Measurements from ENCODE around the gene POM121.
"Not testable (repeated sequence)": the region's sequence is repeated elsewhere in the genome, so short reads cannot be mapped to it uniquely, and the experiment has no call there.

POM121 gene

GRCh38 chr7:72924733-72925545, at the start of gene POM121:
Gene POM121, plus strand, starts transcription at chr7:72925095. Its CDS starts 27 bp downstream, at chr7:72925122.
- peak; percentile 61 for DNase-seq (ENCODE audit: low read depth, low spot score)

GRCh38 chr7:72879079-72879736, 45.7 kb upstream of the POM121 start:
- peak; percentile 70 for DNase-seq (ENCODE audit: low read depth, low spot score)

- peak; percentile 5 for DNase-seq (ENCODE audit: low read depth, low spot score)
These were observed 45.1 kb upstream of the POM121 start for GRCh38 chr7:72879737-72880215.

DNA sequence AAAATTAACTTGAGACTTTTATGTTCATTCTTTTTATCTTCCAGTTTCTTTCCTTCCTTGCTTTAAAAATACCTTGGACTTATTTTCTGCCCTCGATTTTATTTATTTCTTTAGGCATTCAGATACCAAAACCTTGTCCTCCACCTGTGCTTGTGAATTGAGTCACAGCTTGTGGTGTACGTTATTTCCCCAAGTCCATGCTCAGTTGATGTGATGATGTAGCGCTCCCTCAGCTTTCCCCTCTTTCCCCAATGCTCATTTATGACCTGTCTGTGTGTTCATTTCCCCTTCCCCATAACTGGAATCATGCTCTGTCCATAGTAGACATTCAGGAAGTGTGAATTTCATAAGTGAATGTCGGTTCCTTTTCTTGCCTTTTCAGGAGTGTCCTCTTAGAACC, 33.1 kb upstream of the POM121 start:
- DNase-seq (ENCODE audit: low read depth, low spot score) = not testable (repeated sequence)

GRCh38 chr7:72904740-72905139, 20.2 kb upstream of the POM121 start:
- DNase-seq (ENCODE audit: low read depth, low spot score) = not testable (repeated sequence)

DNA sequence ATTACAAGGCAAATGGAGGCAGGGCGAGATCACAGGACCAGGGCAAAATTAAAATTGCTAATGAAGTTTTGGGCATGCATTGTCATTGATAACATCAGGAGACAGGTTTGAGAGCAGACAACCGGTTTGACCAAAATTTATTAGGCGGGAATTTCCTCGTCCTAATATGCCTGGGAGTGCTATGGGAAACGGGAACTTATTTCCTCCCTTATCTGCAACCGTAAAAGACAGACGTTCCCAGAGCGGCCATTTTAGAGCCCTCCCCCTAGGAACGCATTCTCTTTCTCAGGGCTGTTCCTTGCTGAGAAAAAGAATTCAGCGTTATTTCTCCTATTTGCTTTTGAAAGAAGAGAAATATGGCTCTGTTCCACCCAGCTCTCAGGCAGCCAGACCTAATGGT, 16.5 kb upstream of the POM121 start:
- not testable (repeated sequence) for DNase-seq (ENCODE audit: low read depth, low spot score)

DNA sequence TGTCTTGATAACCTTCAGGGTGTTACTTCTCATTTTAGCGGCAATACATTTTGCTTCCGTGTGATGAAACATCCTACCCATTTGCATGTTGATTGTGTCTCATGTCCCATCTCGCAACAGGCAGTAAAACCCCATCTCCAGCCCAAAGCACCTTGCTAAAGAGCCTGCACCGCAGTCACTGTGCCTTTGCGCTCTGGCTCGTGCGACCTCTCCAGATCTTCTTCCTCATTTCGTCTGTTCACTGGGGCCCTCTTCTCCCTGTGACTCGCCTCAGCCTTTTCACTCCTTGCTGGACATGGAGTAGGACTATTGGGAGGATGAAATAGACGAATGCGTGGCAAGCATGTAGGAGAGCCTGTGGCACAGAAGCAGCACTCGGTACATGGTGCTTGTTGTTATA, 13.5 kb upstream of the POM121 start:
- not testable (repeated sequence) for DNase-seq (ENCODE audit: low read depth, low spot score)

DNA sequence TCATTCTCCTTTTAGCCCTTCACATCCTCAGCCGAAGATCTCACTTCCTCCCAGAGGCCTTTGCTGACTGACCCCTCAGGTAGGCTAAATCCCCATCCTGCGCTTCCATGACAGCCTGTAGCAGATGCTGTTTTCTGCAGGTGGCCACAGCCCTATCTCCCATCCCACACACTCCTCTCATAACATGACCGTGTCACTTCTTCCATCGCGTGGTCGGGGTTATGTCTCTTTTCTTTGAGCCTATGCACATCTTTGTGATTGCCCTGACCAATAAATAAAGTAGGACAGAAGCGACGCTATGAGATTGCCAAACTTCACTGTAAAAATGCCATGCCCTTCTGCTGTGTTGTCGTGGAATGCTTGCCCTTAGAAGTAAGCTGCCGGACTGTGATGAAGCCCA, 11.1 kb upstream of the POM121 start:
- not testable (repeated sequence) for DNase-seq (ENCODE audit: low read depth, low spot score)

- DNase-seq (ENCODE audit: low read depth, low spot score) = peak; percentile 11
These were observed 10.0 kb upstream of the POM121 start for GRCh38 chr7:72914756-72915525.

DNA sequence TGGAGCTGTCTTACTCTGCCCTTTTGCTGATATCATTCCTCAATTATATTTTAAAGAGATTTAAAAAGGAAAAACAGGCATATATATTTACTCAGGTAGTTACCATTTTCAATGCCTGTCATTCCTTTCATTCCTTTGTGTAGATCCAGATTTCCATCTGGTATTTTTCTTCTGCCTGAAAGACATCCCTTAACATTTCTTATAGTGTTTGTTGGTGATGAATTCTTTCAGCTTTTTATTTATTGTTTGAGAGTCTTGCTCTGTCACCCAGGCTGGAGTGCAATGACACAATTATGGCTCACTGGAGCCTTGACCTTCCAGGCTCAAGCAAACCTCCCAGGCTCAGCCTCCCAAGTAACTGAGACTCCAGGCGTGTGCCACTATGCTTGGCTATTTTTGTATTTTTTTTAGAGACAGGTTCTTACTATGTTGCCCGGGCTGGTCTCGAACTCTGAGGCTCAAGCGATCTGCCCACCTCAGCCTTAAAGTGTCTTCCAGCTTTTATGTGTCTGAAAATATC, 5.6 kb upstream of the POM121 start:
- no peak for DNase-seq (ENCODE audit: low read depth, low spot score)

GRCh38 chr7:72924386-72924732, 536 bp upstream of the POM121 start:
- no peak for DNase-seq (ENCODE audit: low read depth, low spot score)

DNA sequence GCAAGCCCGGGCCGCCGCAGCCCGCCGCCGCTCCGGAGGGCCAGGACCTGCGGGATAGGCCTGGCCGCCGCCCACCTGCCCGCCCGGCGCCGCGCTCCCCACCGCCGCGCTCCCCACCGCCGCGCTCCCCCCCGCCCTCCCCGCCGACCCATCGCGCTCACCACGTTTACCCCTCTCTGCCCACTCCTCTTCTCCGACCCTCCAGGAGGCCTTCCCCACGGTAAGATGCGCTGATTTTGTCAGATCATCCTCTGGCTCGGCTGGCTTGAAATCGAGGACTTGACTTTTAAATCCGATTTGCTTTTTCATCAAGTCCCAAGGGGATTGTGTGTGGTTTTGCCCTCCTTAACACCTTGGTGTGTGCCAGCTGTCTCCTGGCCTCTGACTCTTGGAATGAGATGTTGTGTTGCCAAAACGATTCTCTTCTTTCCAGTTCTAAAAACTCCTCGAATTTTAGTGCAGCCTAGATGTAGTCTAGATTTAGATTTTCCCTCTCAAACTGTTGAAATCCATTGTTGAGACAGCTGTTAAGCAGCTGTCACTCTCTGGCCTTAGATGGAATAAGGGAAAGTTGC, 738 bp downstream of the POM121 start:
- peak; percentile 25 for DNase-seq (ENCODE audit: low read depth, low spot score)

DNA sequence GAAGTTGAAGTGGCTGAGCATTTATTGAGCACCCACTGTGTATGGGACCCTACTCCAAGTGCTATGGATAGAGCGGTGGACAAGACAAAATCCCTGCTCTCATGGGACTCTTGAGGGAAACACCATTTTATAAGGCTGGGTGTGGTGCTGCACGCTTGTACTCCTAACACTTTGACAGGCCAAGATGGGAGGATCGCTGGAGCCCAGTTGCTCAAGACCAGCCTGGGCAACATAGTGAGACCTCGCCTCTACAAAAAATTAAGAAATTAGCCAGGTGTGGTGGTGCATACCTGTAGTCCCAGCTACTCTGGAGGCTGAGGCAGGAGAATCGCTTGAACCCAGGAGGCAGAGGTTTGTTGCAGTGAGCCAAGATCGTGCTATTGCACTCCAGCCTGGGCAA, 2.9 kb downstream of the POM121 start:
- DNase-seq (ENCODE audit: low read depth, low spot score) = not testable (repeated sequence)

- DNase-seq (ENCODE audit: low read depth, low spot score) = not testable (repeated sequence)
These were observed 3.3 kb downstream of the POM121 start for GRCh38 chr7:72928216-72928615.

DNA sequence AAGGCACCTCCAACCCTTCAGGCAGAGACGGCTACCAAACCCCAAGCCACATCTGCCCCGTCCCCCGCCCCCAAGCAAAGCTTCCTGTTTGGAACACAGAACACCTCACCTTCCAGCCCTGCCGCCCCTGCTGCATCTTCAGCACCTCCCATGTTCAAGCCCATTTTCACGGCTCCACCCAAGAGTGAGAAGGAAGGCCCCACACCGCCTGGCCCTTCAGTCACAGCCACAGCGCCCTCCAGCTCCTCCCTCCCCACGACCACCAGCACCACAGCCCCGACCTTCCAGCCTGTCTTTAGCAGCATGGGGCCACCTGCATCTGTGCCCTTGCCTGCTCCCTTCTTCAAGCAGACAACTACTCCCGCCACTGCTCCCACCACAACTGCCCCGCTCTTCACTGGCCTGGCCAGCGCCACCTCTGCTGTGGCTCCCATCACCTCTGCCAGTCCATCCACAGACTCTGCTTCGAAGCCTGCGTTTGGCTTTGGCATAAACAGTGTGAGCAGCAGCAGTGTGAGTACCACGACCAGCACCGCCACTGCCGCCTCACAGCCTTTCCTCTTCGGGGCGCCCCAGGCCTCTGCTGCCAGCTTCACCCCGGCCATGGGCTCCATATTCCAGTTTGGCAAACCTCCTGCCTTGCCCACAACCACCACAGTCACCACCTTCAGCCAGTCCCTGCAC, 17.3 kb downstream of the POM121 start:
- not testable (repeated sequence) for DNase-seq (ENCODE audit: low read depth, low spot score)

DNA sequence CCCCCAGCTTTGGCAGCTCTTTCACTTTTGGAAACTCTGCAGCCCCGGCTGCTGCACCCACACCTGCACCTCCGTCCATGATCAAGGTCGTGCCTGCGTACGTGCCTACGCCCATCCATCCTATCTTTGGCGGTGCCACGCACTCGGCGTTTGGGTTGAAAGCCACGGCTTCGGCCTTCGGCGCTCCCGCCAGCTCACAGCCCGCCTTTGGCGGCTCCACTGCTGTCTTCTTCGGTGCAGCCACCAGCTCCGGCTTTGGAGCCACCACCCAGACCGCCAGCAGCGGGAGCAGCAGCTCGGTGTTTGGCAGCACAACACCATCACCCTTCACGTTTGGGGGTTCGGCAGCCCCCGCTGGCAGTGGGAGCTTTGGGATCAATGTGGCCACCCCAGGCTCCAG, 18.1 kb downstream of the POM121 start:
- DNase-seq (ENCODE audit: low read depth, low spot score) = not testable (repeated sequence)

DNA sequence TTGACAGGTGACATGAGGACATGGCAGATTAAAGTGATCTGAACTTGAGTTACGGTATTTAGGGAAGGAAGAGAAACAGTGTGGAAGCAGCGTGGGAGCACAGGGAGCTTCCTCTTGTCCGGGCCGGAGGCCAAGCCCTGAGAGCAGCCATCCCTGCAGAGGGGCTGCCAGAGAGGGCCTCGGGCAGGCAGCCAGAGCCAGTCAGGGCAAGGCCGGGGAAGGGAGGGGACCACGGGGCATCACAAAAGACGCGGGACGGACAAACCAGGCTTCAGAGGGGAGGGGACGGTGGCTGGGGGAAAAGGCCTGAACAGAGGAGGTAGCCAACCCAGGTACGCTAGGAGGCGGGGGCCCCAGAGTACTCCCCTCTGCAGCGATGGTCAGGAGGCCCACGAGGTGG, 20.0 kb downstream of the POM121 start:
- DNase-seq (ENCODE audit: low read depth, low spot score) = not testable (repeated sequence)

GRCh38 chr7:72945597-72945996, 20.7 kb downstream of the POM121 start:
- DNase-seq (ENCODE audit: low read depth, low spot score) = not testable (repeated sequence)

DNA sequence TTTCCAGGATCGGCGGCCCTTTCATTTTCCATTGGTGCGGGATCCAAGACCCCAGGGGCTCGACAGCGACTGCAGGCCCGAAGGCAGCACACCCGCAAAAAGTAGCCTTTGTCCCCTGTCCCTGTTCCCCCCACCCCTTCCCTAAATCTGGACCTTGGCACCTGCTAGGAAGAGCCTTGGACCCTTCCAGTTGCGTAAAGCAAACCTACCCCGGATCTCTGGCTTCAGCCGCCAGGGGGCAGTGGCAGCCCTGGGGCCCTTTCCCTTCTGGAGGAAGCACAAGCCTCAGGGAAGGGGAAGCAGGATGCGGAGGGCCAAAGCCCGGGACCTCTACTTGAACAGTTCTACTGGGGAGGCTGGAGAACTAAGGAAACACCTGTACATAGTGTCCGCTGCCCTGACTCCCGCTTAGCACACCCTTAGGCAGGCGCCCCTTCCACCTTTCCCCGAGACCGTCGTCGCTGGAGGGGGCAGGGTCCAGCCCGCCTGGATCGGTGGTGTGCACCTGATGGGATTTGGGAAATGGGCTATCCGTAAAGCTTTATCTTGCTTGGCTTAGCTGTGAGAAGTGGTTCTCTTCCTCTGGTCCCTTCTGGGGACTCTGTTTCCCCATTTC, 21.3 kb downstream of the POM121 start:
- DNase-seq (ENCODE audit: low read depth, low spot score) = not testable (repeated sequence)

DNA sequence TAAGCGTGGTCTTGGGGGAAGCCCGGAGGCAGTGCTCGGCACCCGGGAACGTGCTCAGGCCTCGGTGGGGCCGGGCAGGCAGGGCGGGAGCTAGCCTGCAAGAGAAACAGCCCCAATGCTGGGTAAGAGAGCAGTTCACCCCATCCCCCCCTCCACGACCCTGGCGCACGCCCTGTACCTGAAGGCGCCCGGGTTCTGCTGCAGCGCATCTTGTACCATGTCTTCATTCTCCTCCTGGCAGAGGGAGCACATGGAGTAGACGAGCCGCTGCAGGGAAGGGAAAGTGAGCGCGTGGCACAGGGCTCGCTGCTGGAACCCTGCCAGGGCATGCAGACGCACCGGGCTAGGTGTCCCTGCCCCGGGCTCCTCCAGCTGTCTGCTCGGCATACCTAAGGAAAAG, 23.8 kb downstream of the POM121 start:
- not testable (repeated sequence) for DNase-seq (ENCODE audit: low read depth, low spot score)
